Testis (tissue), 3 donors: Measurements from ENCODE around the gene TTC27. TPM values are rescaled to one million over a fixed set of nuclear protein-coding genes. Genes with fewer than 3 reads are reported as not detected.
A peak's percentile ranks its signal among the peaks of the same experiment; 100 is the strongest.

ENCODE experiments used
- DNase-seq: peaks from one replicate; pipeline ENCODE4 v3.0.0-alpha.2; 2019
- H3K27ac ChIP-seq, 2 donors: fragments of 200-600 bp; sonication (generic); one replicate each; pipeline ENCODE4 v1.5.1; 2019
- H3K27me3 ChIP-seq: fragments of 200-600 bp; sonication (generic); one replicate; pipeline ENCODE4 v1.5.1; 2019
- H3K36me3 ChIP-seq: fragments of 200-600 bp; sonication (generic); one replicate; pipeline ENCODE4 v1.5.1; 2017; ENCODE audit warnings: low read depth; ENCODE audit errors: missing control alignments
- H3K4me1 ChIP-seq: fragments of 200-600 bp; sonication (generic); one replicate; pipeline ENCODE4 v1.5.1; 2019
- H3K4me3 ChIP-seq, 2 donors: fragments of 200-600 bp; sonication (generic); one replicate each; pipeline ENCODE4 v1.5.1; 2017 to 2019
- H3K9me3 ChIP-seq: fragments of 200-600 bp; sonication (generic); one replicate; pipeline ENCODE4 v1.5.1; 2017
- POLR2A ChIP-seq: fragments of 450-650 bp; IDR thresholded peaks from one replicate; pipeline ENCODE4 v1.6.1; 2017; ENCODE audit warnings: antibody characterized with exemption, mild to moderate bottlenecking, moderate library complexity
- WGBS, 2 donors: methylation state at CpG; one replicate each; pipeline ENCODE4 v1.1.5; 2018; 5-methylcytosine and 5-hydroxymethylcytosine counted together
- intact Hi-C: fragments of 100-400 bp; cut with DNase I; formaldehyde crosslinking; loops from one replicate; pipeline ENCODE4 v1.15.1; 2023; ENCODE audit warnings: low total_unique reads
- polyA plus RNA-seq: library from polyadenylated mRNA; stranded (reverse); fragments of 350-450 nt; fragmentation: Illumina TruSeq; extraction: RNeasy Lipid Tissue Mini Kit (QIAGEN cat#74804); gene quantifications from one replicate; pipeline ENCODE4 v1.2.3, GENCODE V29; 2014; ENCODE audit warnings: low read depth, low replicate concordance; ENCODE audit not compliant: insufficient read depth
- total RNA-seq, 2 donors: library from RNA; depleted of rRNA; stranded (reverse); fragments of >200 nt; gene quantifications; one replicate each; pipeline ENCODE4 v1.2.3, GENCODE V29; 2016
- TF ChIP-seq, protein P1 (sequence below), 3 experiments: fragments of 450-650 bp in 2 of 3; fragments of 200-600 bp in 1 of 3; sonication (generic) in 1 of 3; IDR thresholded peaks; one replicate each; pipeline ENCODE4 v1.5.1; 2016 to 2019; ENCODE audit warnings: antibody characterized with exemption in 3 of 3, mild to moderate bottlenecking in 2 of 3, moderate library complexity in 1 of 3

TTC27 gene
- total and polyA plus RNA-seq, 3 donors from 2014 or later: 21.6 to 32.9 (median 26.7) TPM

- Histone ChIP-seq H3K4me3 (no peak overlapping the region), H3K27me3 (no peaks in the 10 kb centered on the region), H3K27ac (no peak overlapping the region), H3K9me3 (no peaks in the 10 kb centered on the region), H3K4me1 (no peaks in the 10 kb centered on the region), H3K36me3 (no peaks in the 10 kb centered on the region)
- 67 to 68% methylated on average over 1 of the region's 1 CpG for WGBS, 2 donors
- no peak for DNase-seq
- no peak for TF ChIP-seq POLR2A
- TF ChIP-seq, protein P1, sequence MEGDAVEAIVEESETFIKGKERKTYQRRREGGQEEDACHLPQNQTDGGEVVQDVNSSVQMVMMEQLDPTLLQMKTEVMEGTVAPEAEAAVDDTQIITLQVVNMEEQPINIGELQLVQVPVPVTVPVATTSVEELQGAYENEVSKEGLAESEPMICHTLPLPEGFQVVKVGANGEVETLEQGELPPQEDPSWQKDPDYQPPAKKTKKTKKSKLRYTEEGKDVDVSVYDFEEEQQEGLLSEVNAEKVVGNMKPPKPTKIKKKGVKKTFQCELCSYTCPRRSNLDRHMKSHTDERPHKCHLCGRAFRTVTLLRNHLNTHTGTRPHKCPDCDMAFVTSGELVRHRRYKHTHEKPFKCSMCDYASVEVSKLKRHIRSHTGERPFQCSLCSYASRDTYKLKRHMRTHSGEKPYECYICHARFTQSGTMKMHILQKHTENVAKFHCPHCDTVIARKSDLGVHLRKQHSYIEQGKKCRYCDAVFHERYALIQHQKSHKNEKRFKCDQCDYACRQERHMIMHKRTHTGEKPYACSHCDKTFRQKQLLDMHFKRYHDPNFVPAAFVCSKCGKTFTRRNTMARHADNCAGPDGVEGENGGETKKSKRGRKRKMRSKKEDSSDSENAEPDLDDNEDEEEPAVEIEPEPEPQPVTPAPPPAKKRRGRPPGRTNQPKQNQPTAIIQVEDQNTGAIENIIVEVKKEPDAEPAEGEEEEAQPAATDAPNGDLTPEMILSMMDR (IDR thresholded peaks at IDR 0.05): no peak
- intact Hi-C loops: no loop called here
Observed at GRCh38 chr2:32611771-32612170, 16.1 kb upstream of the TTC27 start.

DNA sequence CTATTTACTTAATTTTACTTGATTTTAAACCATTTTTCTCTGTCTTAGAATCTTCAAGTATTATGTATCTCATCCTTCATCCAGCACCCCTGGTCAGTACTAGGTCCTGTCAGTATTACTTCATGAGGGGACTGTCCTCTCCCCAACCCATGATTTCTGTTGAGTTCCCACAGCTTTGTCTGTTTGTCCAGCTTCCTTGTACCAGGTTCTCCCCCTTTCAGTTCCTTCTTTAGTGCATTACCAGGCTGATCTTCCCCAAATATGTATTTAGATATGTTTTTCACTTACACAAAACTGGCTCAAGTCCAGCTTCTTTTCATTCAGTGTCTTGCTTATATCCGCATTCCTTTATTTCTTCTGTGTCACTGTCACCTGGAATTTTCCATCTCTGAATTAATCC is 13.8 kb upstream of the TTC27 start:
- TF ChIP-seq, protein P1 (IDR thresholded peaks at IDR 0.05): no peak
- no peak for TF ChIP-seq POLR2A
- Histone ChIP-seq H3K27me3 (no peaks in the 10 kb centered on the region), H3K4me1 (no peaks in the 10 kb centered on the region), H3K9me3 (no peaks in the 10 kb centered on the region), H3K27ac (no peak overlapping the region), H3K36me3 (no peaks in the 10 kb centered on the region), H3K4me3 (no peak overlapping the region)
- no peak for DNase-seq
- intact Hi-C loops: no loop called here
- 91 to 94% methylated on average over 1 of the region's 1 CpG for WGBS, 2 donors

DNA sequence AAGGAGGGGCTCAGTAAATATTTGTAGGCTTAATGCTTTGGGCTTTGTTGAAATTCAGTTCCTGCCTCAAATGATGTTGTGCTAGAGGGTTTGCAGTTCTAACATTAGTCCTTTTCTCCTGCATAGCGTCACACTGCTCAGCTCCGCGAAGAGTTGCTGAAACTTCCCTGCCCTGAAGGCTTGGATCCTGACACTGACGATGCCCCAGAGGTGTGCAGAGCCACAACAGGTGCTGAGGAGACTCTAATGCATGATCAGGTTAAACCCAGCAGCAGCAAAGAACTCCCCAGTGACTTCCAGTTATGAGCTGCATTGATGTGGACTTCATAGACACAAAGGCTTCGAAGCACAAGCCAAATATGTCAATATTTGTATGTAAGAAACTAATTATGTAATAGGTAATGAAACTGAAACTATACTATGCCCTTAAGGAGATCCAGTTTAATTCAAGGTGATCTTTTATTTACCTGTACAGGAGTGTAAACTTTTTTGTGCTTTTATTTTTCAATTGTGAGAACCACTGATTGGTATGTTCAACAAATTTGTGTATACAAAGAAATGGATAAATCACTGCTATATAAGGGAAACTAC is 10.2 kb upstream of the TTC27 start:
- TF ChIP-seq, protein P1 (IDR thresholded peaks at IDR 0.05): no peak
- TF ChIP-seq POLR2A: no peak
- 92 to 95% methylated on average over 5 of the region's 5 CpGs for WGBS, 2 donors
- no peaks in the 10 kb centered on the region for H3K27me3 ChIP-seq
- no peak for DNase-seq
- H3K27ac ChIP-seq: no peak overlapping the region
- no peaks in the 10 kb centered on the region for H3K4me1 ChIP-seq
- intact Hi-C loops: no loop called here
- no peak overlapping the region for H3K4me3 ChIP-seq
- no peaks in the 10 kb centered on the region for H3K9me3 ChIP-seq
- no peaks in the 10 kb centered on the region for H3K36me3 ChIP-seq

DNA sequence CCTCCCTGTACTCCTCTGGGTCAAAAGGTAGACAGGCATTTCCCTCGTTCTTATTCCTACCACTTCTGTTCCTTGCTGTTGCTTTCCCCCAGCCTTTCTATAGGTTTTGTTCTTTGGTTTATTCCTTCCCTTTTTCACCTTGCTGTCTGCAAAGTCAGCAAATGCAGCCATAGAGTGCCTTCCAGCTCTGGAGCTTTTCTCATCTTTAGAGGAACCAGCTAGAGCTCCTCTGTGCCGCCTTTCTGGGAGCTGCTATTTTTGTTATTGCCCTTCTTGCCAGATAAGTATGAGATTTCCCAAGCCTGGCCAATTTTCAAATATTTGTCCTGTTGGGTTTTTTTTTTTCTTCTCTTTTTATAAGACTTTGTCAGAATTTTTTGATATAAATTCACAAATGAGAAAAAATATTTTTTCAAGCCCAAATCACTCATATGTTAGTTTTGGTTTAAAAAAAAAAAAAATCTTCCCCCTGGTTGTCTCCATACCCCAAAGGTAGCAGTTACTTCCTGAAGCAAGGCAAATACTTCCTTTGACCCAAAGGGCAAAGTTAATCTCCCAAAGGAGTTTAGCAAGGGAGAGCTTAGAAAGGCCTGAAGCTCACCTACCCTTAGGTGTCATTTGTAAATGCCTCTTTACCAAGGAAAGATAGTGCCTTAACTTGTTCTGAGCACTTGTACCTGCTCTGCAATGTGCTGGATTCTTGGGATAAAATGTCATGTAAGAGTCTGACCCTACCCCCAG is 5.1 kb upstream of the TTC27 start:
- Histone ChIP-seq H3K27me3 (no peaks in the 10 kb centered on the region), H3K4me3 (no peak overlapping the region), H3K36me3 (no peaks in the 10 kb centered on the region), H3K4me1 (no peaks in the 10 kb centered on the region), H3K9me3 (no peaks in the 10 kb centered on the region), H3K27ac (peak overlapping the region in 1 of 2 donors; percentile 20)
- DNase-seq: no peak
- intact Hi-C loops: no loop called here
- TF ChIP-seq, protein P1 (IDR thresholded peaks at IDR 0.05): no peak
- no peak for TF ChIP-seq POLR2A
- 23 to 32% methylated on average over 2 of the region's 2 CpGs for WGBS, 2 donors
